Endometrium (tissue), 2 donors: Measurements from ENCODE around the gene CLEC10A.
"Not testable (repeated sequence)": the region's sequence is repeated elsewhere in the genome, so short reads cannot be mapped to it uniquely, and the experiment has no call there.

Experiments used
- FAIRE-seq: peaks from 2 replicates; lab custom pipeline; 2012; peaks lifted over from hg19 to GRCh38; lab: Jason Lieb, UNC
- donor health status: control.
- donor health status: control.

Gene CLEC10A

DNA sequence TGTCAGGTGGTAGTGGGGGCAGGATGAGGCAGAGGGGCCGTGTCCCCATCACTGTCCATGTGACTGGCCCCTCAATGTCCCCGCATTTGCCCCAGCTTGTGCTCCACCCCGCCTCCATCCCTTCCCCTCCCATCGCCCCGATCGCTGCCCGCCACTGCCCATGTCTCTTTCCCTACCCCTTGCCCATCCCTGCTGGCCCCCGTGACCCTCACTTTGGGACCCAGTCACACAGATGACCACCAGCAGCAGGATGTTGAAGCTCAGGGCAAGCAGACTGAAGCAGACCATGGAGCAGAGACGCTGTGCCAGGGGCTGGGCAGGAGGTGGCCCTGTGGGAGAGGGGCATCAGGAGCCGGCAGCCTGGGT, 28.5 kb upstream of the CLEC10A start:
- no peak for FAIRE-seq

DNA sequence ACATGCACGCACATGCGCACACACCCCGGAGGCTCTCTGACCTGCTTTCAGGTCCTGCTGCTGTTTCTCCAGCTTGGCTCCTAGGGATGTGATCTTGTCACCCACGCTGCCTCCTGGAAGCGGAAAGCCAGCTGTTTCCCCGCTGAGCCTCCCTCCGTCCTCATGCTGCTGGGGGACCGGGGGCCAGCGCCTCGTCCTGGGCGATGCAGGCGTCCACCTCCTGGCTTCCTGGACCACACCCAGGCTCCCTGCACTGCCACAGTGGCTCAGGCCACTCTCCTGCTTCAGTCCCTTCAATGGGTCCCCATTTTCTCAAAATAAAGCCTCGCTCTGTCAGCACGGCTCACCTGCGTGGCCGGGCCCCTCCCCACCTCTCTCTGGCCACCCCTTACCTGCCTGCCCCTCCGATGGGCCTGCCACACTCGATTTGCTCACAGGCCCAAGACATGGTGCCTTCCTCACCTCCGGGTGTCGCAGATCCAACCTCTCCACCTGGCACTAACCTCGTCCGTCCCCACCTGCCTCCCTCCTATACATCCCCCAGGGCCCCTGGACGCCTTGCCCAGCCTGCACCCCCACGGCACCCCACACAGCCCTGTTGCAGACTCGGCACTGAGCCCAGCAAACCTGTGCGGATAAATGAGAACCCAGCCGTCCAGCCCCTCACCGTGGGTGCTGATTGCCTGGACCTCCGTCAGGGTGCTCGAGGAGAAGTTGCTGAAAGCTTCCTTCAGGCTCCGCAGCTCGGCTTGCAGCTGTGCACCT, 27.9 kb upstream of the CLEC10A start:
- FAIRE-seq, result no peak

DNA sequence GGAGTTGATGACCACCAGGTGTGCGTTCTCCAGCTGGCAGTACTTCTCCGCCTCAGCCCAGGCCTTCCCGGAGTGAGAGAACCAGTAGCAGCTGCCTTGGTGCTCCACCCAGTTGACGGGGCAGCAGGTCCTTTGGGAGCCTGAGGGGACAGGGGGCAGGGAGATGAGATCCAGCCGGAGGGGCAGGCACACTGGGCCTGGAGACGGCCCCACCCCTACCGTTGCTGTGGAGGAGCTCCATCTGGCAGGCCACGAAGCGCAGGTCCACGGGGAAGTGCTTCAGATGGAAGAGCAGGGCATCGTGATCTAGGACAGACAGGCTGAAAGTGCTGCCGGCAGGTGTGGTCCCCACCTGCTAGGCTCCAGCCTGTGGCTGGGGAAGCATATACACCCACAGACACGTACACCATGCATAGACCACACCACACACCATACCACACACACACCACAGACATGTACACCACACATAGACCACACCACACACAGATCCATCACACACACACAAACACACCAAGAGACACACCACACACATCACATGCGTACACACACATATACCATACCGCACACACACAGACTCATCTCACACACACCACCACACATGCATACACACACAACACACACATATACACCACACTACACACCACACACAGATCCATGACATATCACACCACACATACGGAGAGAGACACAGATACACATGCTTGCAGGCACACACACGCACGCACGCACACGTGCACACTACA, 27.1 kb upstream of the CLEC10A start:
- no peak for FAIRE-seq

DNA sequence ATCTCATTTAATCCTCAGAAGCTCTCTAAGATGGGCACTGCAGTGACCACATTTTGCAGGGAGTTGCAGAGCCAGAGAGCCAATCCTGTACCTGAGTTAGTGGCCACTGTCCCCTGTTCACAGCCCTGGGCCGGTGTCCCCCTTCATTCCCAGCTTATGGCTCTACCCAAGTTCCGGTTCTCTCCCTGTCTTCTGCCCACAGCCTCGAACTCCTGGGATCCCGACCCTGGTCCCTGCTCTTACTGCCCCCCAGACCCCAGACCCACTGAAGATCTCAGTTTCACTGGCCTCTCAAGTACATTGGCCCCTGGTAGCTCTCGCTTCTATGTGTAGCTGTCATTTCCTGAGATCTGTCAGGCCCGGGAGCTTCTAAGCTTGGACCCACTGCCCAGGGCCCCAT, 22.4 kb upstream of the CLEC10A start:
- FAIRE-seq, result no peak

DNA sequence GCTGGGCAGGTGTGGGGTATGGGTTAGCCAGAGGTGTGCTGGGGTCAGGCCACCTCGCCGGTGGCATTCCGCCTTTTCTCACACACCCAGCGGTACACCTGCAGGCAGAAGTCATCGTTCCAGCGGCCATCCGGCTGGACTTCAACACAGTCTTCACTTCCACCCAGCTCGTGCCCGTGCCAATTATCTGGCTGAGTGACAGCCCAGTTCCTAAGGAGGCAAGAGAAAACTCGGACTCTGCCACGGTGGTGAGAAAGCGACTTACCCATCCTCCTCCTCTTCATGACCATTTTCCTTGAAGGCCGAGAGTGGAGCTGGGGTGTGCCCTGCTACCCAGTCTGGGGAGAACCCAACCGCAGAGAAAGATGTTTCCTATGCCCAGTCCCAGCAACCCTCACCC, 21.5 kb upstream of the CLEC10A start:
- FAIRE-seq, result no peak

DNA sequence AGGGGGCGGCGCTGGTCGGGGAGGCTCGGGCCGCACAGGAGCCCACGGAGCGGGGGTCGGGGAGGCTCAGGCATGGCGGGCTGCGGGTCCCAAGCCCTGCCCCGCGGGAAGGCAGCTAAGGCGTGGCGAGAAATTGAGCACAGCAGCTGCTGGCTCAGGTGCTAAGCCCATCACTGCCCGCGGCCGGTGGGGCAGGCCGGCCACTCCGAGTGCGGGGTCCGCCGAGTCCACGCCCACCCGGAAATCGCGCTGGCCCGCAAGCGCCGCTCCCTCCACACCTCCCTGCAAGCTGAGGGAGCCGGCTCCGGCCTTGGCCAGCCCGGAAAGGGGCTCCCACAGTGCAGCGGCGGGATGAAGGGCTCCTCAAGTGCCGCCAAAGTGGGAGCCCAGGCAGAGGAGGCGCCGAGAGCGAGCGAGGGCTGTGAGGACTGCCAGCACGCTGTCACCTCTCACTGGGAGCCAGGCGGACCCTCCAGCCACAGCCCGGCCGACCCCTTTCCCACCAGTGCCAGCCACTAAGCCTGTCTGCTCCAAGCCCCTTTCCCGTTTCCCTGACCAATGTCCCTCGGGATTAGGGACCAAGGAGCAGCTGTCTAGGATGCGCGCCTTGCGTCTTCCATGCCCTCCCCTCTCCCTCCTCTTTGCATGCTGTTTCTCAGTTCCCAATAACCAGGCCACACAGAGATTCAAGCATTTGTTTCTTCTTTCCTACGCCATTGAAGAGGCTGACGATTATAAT, 20.8 kb upstream of the CLEC10A start:
- FAIRE-seq, result not testable (repeated sequence)

DNA sequence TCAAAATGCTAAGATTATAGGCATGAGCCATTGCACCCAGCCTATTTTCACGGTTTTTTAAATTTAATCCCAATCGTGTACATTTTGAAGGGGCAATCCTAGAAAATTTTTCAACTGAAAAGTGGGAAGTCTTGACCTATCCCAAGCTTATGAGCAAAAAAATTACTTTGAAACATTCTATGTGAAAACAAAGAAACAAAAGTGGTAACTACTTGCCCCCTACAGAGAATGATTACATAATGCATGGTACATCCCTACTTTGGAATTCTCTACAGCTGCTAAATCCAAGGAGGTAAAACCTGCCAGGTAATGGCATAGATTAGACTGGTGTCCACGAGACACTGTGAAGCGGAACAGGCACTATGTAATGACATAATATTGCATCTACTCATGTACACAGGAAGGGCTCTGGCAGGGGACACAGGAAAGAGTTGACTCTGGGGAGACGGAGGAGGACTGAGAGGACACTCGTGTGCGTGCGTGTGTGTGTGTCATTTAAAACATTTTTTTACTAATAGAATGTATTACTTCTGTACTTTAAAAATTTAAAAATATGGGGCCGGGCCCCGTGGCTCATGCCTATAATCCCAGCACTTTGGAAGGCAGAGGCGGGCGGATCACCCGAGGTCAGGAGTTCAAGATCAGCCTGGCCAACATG, 18.9 kb upstream of the CLEC10A start:
- FAIRE-seq, result no peak

DNA sequence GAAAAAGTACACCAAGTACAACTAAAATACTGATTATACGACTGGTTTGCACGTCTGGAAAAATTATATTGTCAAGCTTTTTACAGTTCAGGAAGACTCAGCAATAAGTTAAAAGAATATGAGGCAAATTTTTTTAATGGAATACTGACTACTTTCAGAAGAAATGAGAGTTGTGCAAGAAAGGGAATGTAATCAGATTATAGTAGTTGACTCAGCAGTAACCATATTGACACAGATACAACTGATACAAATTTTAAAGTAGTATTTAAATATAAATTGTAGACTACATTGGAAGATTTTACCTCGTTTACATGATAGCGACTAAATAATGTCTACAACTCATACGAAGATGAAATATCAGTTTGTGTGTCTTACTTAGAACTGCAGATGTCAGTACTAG, 17.9 kb upstream of the CLEC10A start:
- no peak for FAIRE-seq

DNA sequence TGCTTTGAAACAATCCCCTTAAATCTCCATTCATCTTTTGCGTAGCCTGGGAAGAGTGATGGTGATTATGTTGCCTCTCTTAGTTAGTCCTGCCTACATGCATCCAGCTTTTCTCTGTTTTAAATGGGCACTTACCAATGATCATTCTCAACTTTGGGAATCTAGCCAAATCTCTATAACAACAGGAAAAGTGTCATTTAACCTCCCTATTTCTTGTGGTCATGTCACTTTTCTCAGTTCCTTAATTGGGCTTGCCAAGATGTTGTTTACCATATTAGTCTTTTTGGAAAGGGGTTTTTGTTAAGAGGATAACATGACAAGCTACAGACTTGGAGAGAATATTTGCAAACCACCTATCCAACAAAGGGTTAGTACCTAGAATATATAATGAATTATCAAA, 15.6 kb upstream of the CLEC10A start:
- FAIRE-seq, result no peak

DNA sequence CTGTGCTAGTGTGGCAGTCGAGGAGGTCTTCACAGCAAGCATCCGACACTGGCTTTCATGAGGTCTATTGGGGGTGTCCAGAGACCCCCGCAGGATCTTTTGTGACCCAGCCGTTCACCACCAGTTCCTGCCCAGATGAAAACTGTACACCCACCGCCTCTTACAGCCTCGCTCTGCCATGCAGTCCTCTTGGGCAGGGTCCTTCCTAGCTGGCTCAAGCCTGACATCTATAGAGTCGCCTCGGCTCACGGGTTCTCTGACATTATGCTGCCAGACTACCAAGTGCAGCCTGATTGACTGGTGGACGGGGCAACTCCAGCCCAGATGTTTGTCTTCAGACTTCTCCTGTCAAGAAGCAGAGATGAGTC, 14.6 kb upstream of the CLEC10A start:
- no peak for FAIRE-seq

DNA sequence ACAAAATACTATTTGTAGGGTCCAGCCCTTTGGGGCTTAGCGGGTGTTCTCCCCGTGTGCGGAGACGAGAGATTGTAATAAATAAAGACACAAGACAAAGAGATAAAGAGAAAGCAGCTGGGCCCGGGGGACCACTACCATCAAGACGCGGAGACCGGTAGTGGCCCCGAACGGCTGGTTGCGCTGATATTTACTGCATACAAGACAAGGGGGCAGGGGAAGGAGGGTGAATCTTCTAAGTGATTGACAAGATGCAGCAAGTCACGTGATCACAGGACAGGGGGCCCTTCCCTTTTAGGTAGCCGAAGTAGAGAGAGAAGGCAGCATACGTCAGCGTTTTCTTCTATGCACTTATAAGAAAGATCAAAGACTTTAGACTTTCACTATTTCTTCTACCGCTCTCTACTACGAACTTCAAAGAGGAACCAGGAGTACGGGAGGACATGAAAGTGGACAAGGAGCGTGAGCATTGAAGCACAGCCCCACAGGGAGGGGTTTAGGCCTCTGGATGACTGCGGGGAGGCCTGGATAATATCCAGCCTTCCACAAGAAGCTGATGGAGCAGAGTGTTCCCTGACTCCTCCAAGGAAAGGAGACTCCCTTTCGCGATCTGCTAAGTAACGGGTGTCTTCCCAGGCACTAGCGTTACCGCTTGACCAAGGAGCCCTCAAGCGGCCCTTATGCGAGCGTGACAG, 11.4 kb upstream of the CLEC10A start:
- not testable (repeated sequence) for FAIRE-seq

DNA sequence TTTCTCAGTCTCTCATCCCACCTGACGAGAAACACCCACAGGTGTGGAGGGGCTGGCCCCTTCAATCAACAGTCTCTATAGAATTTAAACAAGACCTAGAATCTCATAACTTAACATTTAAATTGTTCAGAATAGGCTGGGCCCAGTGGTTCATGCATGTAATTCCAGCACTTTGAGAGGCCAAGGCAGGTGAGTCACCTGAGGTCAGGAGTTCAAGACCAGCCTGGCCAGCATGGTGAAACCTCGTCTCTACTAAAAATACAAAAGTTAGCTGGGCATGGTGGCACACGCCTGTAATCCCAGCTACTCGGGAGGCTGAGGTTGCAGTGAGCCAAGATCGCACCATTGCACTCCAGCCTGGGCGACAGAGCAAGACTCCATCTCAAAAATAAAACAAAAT, 9.5 kb upstream of the CLEC10A start:
- FAIRE-seq, result not testable (repeated sequence)

DNA sequence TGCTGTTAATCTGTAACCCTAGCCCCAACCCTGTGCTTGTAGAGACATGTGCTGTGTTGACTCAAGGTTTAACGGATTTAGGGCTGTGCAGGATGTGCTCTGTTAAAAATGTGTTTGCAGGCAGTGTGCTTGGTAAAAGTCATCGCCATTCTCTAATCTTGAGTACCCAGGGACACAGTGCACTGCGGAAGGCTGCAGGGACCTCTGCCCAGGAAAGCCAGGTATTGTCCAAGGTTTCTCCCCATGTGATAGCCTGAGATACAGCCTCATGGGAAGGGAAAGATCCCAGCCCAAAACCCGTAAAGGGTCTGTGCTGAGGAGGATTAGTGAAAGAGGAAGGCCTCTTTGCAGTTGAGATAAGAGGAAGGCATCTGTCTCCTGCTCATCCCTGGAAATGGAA, 8.4 kb upstream of the CLEC10A start:
- not testable (repeated sequence) for FAIRE-seq

DNA sequence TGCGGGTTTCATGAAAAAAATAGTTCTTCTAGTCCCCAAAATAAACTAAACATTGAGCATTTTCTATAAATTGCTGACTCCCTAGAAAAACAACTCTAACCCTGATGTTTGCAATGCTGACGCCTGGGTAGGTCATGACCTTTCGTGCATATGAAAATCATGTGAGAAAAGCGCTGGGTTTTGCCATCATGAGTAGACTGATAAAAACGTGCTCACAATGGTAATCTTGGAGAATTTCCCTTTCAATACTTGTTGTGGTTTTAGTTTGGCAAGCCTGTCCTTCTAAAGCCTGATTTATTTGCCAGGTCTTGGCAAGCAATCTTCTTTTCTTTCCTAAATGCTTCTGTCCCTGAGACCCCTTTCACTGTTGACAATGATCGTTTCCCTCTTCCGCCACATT, 4.0 kb upstream of the CLEC10A start:
- FAIRE-seq, result no peak

DNA sequence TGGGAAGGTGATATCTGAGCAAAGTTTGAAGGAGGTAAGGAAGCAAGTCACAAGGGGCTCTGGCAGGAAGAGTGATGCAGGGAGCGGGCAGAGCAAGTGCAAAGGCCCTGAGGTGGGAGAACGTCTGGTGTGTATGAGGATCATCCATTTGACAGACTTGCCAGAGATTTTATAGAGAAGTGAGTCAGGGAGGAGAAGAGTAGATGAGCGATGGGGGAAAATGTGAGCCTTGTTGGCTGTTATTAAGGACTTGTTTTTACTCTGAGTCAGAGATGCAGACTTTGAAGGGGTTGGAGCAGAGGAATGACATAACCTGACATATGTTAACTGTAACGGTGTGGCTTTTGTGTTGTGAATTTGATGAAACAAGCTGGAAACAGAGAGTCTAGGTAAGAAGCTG, 3.5 kb upstream of the CLEC10A start:
- FAIRE-seq, result no peak

DNA sequence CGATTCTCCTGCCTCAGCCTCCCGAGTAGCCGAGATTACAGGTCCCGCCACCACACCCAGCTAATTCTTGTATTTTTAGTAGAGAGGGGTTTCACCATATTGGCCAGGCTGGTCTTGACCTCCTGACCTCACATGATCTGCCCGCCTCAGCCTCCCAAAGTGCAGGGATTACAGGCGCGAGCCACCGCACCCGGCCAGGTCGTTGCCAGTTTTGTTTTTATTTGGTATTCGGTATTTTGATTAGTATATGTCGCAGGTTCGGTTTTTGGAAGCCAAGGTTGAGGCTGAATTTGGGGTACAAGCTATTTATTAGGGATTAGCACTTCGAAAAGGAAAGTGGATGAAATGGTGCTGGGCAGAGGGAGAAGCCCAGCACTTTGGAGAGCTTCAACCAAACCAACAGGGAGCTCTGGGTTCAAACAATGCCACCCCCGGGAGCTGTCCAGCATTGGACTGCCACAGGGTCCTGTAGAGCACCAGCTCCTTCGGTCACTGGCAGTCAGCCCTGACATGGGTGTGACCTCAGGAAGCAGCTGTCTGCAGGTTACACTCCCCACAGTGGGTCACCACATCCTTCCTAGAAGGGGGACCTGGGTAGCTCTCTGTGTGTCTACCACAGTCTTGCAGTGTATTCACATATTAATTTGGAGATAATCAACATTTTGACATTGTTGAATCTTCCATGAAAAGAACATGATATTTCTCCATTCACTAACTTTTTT, 1.5 kb upstream of the CLEC10A start:
- no peak for FAIRE-seq

DNA sequence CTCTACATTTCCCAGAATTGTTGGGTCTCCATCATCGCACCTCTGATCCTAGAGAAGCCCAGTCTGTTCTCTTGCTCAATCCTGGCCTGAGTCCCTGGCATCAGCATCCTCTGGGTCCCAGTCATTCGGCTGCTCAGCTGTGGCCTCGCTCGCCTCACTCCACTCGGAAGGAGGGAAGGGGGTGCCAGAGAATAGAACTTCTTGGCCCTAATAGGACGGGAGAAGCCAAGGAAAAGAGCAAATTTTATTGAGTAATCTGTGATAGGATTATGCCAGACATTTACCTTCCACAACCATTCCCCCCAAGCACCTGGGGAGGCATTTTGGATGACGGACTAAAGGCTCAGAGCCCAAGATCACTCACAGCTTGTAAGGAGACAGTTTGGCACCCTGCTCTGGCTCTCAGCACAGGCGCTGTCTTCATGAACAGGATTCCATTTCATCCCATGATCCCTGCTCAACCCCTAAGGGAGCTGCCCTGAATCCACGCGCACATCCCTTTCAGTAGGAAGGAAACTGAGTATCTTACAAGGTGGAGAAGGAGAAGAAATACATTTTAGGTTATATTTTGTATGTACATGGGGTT, 498 bp upstream of the CLEC10A start:
- FAIRE-seq, result no peak

DNA sequence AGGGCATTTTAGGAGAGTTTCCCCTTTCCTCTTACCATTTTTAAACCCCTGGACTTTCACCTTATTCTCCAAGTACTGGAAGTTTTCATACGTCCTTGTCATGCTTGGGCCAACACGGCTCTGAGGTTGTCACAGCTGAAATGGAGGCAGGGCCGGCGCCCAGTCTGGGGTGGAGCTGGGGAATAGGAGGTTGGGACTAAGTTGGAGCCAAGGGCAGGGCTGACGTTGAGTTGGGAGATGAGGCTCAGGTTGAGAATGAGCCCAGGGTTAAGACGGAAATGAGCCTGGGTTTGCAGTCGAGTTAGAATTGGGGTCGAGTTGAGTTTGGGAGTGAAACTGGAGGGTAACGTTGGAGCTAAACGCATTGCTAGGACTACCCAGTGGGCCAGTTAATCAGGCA, 1.3 kb downstream of the CLEC10A start:
- FAIRE-seq, result no peak

DNA sequence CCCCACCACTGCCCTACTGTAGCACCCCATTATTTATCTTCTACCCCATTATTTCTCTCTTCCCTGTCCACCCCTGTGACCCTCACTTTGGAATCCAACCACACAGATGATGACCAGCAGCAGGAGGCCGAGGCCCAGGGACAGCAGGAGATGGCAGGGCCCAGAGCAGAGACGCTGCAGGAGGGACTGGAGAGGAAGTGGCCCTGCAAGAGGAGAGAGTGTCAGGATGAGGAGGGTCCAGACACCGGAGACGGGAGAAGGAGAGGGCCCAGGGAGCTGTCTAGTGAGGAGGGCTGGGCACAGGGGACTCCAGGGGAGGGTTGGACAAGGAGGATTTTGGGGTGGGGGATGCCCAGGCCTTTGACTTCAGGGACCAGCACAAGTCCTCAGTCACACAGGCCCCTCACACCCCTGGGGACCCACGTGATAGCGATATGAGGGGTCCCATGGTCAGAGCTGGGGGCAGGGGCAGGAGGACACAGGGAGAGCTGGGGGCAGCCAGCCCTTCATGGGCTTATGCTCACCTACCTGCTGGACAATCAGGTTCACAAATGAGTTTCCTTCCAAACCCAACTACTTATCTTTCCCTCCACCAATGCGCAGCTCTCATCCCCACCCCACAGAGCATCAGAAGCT, 2.0 kb downstream of the CLEC10A start:
- no peak for FAIRE-seq

DNA sequence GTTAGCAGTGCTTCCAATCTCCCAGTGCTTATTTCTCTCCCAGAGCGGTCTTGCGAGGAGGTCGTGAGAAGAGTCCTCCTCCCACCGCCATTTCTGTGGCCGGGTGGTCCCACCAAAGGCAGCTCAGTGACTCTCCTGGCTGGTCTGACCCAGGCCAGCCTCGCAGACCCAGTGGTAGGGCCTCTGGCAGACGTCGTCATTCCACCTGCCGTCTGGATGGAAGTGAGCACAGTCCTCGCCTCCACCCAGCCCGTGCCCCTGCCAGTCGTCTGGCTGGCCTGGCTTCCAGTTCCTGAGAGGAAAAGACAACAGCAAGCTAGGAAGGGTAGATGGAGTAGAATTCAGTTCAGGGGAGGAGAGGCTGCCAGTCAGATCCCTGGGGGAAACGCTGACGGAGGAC, 5.1 kb downstream of the CLEC10A start:
- no peak for FAIRE-seq

DNA sequence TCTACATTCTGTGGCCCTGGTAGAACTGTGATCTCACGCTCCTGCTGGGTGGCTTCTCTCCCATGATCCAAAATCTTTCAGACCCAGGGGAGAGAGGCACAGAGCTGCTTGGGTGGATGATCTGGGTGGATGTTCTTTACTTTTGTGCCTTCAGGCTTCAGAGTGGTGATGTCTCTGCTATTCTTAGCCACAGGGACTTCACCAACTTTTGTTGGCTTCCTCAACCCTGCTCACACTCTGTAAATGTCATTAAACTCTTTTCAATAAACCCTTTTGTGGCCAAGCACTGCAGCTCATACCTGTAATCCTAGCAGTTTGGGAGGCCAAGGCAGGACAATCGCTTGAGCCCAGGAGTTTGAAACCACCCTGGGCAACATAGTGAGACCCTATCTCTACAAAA, 7.6 kb downstream of the CLEC10A start:
- no peak for FAIRE-seq
